ENCODE measurements around the gene REG1A. TPM values are rescaled to one million over a fixed set of nuclear protein-coding genes. Genes with fewer than 3 reads are reported as not detected.

Gene REG1A
- not detected for total RNA-seq
- long read RNA-seq: 0 reads

DNA sequence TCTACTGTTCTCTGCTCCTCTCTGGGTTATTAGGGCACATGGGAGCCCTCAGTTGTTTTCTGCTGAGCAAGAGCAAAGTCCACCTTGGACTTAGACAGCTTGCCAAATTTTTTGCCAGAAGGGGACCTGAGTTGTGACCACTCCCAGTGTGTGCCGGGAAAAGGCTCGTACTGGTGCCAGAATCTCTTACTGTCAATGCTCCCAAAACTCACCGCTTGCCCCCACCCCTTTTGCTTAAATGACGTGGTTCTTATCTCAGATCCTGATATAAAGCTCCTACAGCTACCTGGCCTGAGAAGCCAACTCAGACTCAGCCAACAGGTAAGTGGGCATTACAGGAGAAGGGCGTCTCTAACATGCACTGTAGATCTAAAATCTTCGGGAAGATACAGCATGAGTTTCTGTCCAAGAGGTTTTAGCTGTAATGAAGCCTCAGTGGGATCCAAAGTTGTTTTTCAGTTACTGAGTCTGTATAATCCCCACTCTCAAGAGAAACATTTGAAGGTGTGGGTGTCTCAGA is at the start of gene REG1A:
TSS of gene REG1A (plus strand) at position 295 of the 520 bp plus-strand sequence. CDS start 374 bp downstream, outside the sequence.
- ATAC-seq (no peak), DNase-seq (no peak)
- intact Hi-C loops (cut with micrococcal nuclease): no loop called here

DNA sequence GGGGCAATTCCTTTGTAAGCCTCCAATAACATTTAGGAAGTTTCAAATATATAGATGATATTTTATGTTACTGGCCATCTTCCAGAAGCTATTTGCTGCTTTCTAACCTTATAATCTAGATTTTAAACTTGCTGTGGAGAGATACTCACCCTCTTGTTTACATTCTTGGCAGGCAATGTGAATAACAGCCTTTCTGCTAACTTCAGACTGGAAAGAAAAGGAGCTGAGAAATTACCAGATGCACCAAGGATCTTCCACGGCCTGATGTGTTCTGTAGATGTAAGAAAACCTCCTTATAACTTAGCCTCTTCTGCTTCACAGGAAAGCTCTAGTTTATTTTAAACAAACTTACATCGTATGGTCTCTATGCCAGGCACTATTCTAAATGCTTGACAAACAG is 49.2 kb upstream of the REG1A start:
- ATAC-seq (no peak), DNase-seq (no peak)
- intact Hi-C loops (cut with micrococcal nuclease): no loop called here

GRCh38 chr2:79082987-79083386 is 37.3 kb upstream of the REG1A start:
- intact Hi-C loops (cut with micrococcal nuclease): no loop called here
- no peak for DNase-seq
- ATAC-seq: no peak

DNA sequence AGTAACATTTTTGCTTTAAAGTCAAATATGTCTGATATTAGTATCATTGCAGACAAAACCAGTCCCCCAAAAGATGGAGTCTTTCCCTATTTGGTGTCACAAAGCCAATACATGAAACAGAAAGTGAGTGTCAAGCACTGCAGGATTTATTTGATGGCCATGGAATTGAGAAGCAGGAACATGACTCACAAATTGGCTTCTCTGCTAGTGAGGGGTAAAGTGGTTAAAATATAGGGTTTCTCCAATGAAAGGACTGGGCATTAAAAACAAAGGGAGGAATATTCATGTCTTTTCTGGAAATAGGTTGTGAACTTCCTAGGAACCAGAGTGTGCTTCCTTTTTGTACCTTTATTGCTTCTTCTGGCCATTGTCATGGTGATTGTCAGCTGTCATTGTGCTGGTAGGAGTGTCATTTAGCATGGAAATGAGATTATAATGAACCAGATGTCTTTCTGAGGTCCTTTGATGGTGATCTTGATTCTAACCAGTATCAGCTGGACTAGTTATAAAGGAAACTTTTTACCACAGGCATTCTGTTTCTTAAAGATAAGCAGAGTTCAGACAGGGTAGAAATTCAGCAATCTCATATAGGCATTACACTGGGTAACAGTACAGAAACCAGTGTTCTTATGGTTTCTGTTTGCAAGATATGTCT is 36.6 kb upstream of the REG1A start:
- ATAC-seq: no peak
- no peak for DNase-seq
- intact Hi-C loops (cut with micrococcal nuclease): no loop called here

GRCh38 chr2:79084495-79085135 is 35.7 kb upstream of the REG1A start:
- intact Hi-C loops (cut with micrococcal nuclease): no loop called here
- DNase-seq (no peak), ATAC-seq (no peak)

- no peak for ATAC-seq
- DNase-seq: no peak
- intact Hi-C loops (cut with micrococcal nuclease): no loop called here
Measured at GRCh38 chr2:79085382-79085781, 34.9 kb upstream of the REG1A start.

DNA sequence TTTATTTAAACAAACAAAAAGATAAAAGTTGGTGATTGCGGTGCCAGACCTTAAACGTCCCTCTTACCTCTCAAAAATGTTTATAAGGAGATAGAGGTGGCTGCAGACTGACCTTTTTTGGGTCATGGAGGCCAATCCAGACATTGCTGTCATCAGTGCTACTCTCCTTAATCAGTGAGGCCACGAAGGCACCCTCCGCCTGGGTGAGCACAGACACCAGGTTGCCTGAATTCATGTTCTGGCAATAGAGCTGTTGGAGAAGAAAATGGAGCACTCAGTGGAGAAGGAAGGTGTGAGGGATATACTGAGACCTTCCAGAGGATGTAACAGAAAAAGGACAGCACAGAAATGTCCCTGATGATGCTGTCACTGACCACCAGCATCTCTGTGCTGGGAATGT is 34.0 kb upstream of the REG1A start:
- no peak for DNase-seq
- intact Hi-C loops (cut with micrococcal nuclease): no loop called here
- no peak for ATAC-seq

GRCh38 chr2:79087785-79088364 is 32.4 kb upstream of the REG1A start, which contains the start of gene REG1B:
REG1B (minus strand) TSS chr2:79087993; CDS start chr2:79087612, 381 bp downstream.
- intact Hi-C loops (cut with micrococcal nuclease): no loop called here
- no peak for ATAC-seq
- no peak for DNase-seq

DNA sequence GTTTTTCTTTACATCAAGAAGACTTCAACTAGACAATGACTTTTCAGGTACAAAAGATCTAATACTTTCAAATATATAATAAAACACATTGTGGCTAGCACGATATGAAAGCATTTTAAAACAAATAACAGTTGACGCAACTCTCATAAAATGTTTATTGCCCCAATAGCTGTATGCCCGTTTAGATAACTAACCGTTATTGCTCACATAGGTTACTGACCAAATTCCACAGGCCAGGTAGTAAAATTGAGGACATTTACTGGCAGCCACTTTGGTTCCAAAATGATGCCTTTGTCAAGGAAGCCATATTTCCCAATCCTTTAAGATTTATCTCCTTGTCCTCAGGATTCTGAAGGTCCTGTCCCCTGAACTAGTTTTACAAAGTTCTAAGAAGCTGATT is 29.6 kb upstream of the REG1A start:
- DNase-seq: no peak
- intact Hi-C loops (cut with micrococcal nuclease): no loop called here
- no peak for ATAC-seq

- intact Hi-C loops (cut with micrococcal nuclease): no loop called here
- ATAC-seq: no peak
- DNase-seq: no peak
Measured at GRCh38 chr2:79097843-79098242, 22.4 kb upstream of the REG1A start.

- no peak for ATAC-seq
- DNase-seq: no peak
- intact Hi-C loops (cut with micrococcal nuclease): no loop called here
Measured at GRCh38 chr2:79099140-79099686, 21.1 kb upstream of the REG1A start.

GRCh38 chr2:79100285-79100684 is 20.0 kb upstream of the REG1A start:
- no peak for DNase-seq
- intact Hi-C loops (cut with micrococcal nuclease): no loop called here
- no peak for ATAC-seq

- no peak for ATAC-seq
Measured at GRCh38 chr2:79101024-79101423, 19.3 kb upstream of the REG1A start.

GRCh38 chr2:79103214-79103613 is 17.1 kb upstream of the REG1A start:
- no peak for ATAC-seq
- intact Hi-C loops (cut with micrococcal nuclease): no loop called here
- no peak for DNase-seq

More at GRCh38 chr2:79101024-79101423, 19.3 kb upstream of the REG1A start:
- intact Hi-C loops (cut with micrococcal nuclease): no loop called here
- no peak for DNase-seq

DNA sequence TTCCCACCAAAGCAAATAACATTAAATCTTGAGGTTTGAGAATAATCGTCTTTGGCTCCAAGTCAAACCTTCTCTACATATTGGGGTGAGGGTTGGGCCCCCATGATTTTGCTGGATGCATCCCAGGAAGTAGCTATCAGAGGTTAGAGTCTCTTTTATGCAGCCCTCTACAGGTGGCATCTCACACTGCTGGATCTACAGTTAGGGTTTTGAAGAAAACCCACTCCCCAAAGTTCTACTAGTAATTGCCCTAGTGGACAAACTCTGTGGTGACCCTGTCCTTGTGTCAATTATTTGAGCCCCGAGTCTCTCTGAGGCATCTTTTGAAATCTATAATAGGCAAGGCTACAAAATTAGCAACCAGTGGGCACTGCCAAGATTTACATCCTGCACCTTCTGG is 15.0 kb upstream of the REG1A start:
- ATAC-seq (no peak), DNase-seq (no peak)
- intact Hi-C loops (cut with micrococcal nuclease): no loop called here

GRCh38 chr2:79112269-79112668 is 8.0 kb upstream of the REG1A start:
- no peak for DNase-seq
- ATAC-seq: no peak
- intact Hi-C loops (cut with micrococcal nuclease): no loop called here

DNA sequence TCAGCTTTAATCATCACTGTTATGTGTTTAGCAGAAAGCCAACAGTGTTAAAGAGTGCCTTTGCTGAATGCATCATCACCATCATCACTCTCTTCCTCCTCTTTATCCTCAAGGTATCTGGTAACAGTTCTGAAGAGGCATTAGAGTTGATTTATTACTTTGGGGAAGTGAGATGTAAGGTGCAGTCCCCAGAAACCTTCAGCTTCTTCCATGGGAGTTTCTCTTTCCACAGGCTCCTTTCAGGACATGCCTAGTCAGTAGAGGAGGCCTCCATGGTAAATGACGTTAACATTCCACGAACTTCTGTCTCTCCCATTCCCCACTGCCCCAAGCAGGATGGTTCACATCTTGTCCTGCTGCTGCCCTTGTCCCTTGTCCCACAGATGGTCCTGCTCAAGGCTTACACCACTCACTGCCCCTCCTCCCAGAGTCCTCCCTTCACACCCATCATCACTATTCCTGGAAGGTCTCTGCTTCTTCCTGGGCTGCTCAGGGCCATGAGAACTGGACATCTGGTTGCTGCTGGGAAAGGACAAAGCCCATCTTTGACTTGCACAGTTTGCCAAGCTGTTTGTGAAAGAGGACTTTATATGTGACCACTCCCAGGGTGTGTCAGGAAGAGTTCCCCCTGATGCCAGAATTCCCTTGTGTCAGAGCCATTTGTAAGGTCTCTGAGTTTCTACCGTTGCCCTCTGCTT is 5.3 kb upstream of the REG1A start:
- no peak for DNase-seq
- intact Hi-C loops (cut with micrococcal nuclease): no loop called here
- ATAC-seq: peak; percentile 30

GRCh38 chr2:79116997-79117928 is 3.0 kb upstream of the REG1A start:
- no peak for ATAC-seq
- no peak for DNase-seq
- intact Hi-C loops (cut with micrococcal nuclease): no loop called here

- ATAC-seq (no peak), DNase-seq (no peak)
- intact Hi-C loops (cut with micrococcal nuclease): no loop called here
Measured at GRCh38 chr2:79122676-79123075, 2.4 kb downstream of the REG1A start.

All from left ventricle myocardium superior (tissue), 1 donor.